HG03045 (cell line): ENCODE data around the gene RFX8.
"Not testable (repeated sequence)": the region's sequence is repeated elsewhere in the genome, so short reads cannot be mapped to it uniquely, and the experiment has no call there.

Source experiments
- ATAC-seq: cut with Tn5 transposase; IDR thresholded peaks from one replicate; pipeline ENCODE4 v1.9.1; 2021; ENCODE audit warnings: mild to moderate bottlenecking, moderate library complexity; ENCODE audit not compliant: unreplicated experiment

Gene RFX8

GRCh38 chr2:101354420-101355311 is 120.2 kb downstream of the RFX8 start:
- no peak for ATAC-seq

- not testable (repeated sequence) for ATAC-seq
Observed at GRCh38 chr2:101352631-101353030, 122.3 kb downstream of the RFX8 start.

- no peak for ATAC-seq
Observed at GRCh38 chr2:101351207-101351606, 123.7 kb downstream of the RFX8 start.

DNA sequence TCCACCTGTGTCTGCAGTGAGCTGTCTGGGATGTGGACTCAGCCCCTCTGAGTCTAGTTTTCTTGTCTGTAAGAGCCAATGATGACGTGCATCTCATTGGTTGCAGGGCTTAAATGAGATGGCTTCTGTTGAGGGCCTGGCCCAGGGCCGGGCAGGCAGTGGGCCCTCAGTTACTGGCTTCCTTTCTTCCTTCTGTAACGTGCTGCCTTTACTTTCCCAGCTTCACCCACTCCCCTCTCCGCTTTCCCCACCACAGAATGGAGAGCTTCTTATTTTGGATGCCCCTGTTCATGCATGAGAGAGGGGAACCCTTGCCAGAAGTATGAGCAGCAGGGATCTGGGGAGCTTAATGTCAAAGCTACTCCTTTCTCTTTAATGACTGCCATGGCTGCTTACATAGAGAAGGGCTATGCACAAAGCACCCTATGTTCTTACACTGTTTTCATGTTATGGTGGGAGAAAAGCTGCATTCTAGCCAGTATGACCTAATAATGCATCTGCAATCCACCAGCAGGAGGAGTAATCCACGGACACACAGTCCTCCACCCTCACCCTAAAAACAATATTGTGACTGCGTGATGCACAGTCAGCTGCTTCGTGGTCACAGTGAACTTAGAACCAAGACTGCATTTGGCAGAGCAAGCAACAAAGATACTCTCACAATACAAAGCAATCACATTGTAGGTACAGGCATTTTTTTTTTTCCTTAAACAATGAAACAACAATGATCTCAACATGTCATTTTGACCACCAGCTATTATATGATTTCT is 124.8 kb downstream of the RFX8 start:
- no peak for ATAC-seq

GRCh38 chr2:101348883-101349282 is 126.0 kb downstream of the RFX8 start:
- ATAC-seq, result no peak
